Parathyroid adenoma (tissue), 2 donors: Measurements from ENCODE around the gene C1orf210.

Experiments used
- H2AFZ ChIP-seq: fragments of 300-600 bp; sonication (generic); one replicate; pipeline ENCODE4 v1.7.0; 2017; ENCODE audit warnings: antibody characterized with exemption, mild to moderate bottlenecking
- H3K27ac ChIP-seq: fragments of 300-600 bp; sonication (generic); one replicate; pipeline ENCODE4 v1.7.0; 2017
- H3K27me3 ChIP-seq: fragments of 300-600 bp; sonication (generic); one replicate; pipeline ENCODE4 v1.7.0; 2017; ENCODE audit warnings: low read length; ENCODE audit not compliant: control insufficient read depth, insufficient read depth
- H3K36me3 ChIP-seq: fragments of 300-600 bp; sonication (generic); one replicate; pipeline ENCODE4 v1.7.0; 2017; ENCODE audit warnings: low read length; ENCODE audit not compliant: control insufficient read depth, insufficient read depth
- H3K4me1 ChIP-seq: fragments of 300-600 bp; sonication (generic); one replicate; pipeline ENCODE4 v1.7.0; 2017; ENCODE audit warnings: control low read depth
- H3K4me2 ChIP-seq: fragments of 300-600 bp; sonication (generic); one replicate; pipeline ENCODE4 v1.7.0; 2017; ENCODE audit warnings: low read length
- H3K4me3 ChIP-seq: fragments of 300-600 bp; sonication (generic); one replicate; pipeline ENCODE4 v1.7.0; 2017; ENCODE audit warnings: low read depth, low read length
- H3K79me2 ChIP-seq: fragments of 300-600 bp; sonication (generic); one replicate; pipeline ENCODE4 v1.7.0; 2017; ENCODE audit warnings: control low read depth
- H3K9ac ChIP-seq: fragments of 300-600 bp; sonication (generic); one replicate; pipeline ENCODE4 v1.7.0; 2017; ENCODE audit warnings: mild to moderate bottlenecking
- H3K9me3 ChIP-seq: fragments of 300-600 bp; sonication (generic); one replicate; pipeline ENCODE4 v1.7.0; 2017; ENCODE audit warnings: low read length; ENCODE audit not compliant: control insufficient read depth
- CTCF ChIP-seq: fragments of 300-600 bp; sonication (generic); IDR thresholded peaks from one replicate; pipeline ENCODE4 v1.7.0; 2017; ENCODE audit warnings: antibody characterized with exemption, mild to moderate bottlenecking
- donor health status: primary hyperparathyroidism.

The C1orf210 gene

GRCh38 chr1:43309405-43310025 lies 24.1 kb upstream of the C1orf210 start:
- Histone ChIP-seq H3K4me1 (no peaks in the 10 kb centered on the region), H3K9ac (no peak overlapping the region), H3K9me3 (no peaks in the 10 kb centered on the region), H3K4me3 (no peak overlapping the region), H3K27me3 (no peaks in the 10 kb centered on the region), H2AFZ (no peak overlapping the region), H3K79me2 (no peaks in the 10 kb centered on the region), H3K27ac (no peak overlapping the region), H3K4me2 (no peak overlapping the region), H3K36me3 (no peaks in the 10 kb centered on the region)
- TF ChIP-seq CTCF, result no peak

GRCh38 chr1:43308635-43309404 lies 23.4 kb upstream of the C1orf210 start:
- no peak for TF ChIP-seq CTCF
- Histone ChIP-seq H3K9ac (no peak overlapping the region), H3K27ac (no peak overlapping the region), H3K9me3 (no peaks in the 10 kb centered on the region), H3K4me2 (no peak overlapping the region), H2AFZ (no peak overlapping the region), H3K36me3 (no peaks in the 10 kb centered on the region), H3K27me3 (no peaks in the 10 kb centered on the region), H3K4me1 (no peaks in the 10 kb centered on the region), H3K4me3 (no peak overlapping the region), H3K79me2 (no peaks in the 10 kb centered on the region)

- H2AFZ ChIP-seq, result no peak overlapping the region
- no peak overlapping the region for H3K4me3 ChIP-seq
- no peaks in the 10 kb centered on the region for H3K4me1 ChIP-seq
- no peaks in the 10 kb centered on the region for H3K27me3 ChIP-seq
- H3K9ac ChIP-seq, result no peak overlapping the region
- H3K27ac ChIP-seq, result no peak overlapping the region
- no peaks in the 10 kb centered on the region for H3K79me2 ChIP-seq
- no peak for TF ChIP-seq CTCF
- no peaks in the 10 kb centered on the region for H3K9me3 ChIP-seq
- H3K36me3 ChIP-seq, result no peaks in the 10 kb centered on the region
- no peak overlapping the region for H3K4me2 ChIP-seq
Observed at GRCh38 chr1:43307458-43308158, 22.2 kb upstream of the C1orf210 start.

GRCh38 chr1:43306688-43307457 lies 21.5 kb upstream of the C1orf210 start:
- Histone ChIP-seq H3K79me2 (no peaks in the 10 kb centered on the region), H3K4me2 (no peak overlapping the region), H3K4me1 (no peaks in the 10 kb centered on the region), H3K27me3 (no peaks in the 10 kb centered on the region), H3K4me3 (no peak overlapping the region), H3K9ac (no peak overlapping the region), H3K36me3 (no peaks in the 10 kb centered on the region), H2AFZ (no peak overlapping the region), H3K9me3 (no peaks in the 10 kb centered on the region), H3K27ac (no peak overlapping the region)
- no peak for TF ChIP-seq CTCF
